Fibroblast of skin of scalp (primary cell): ENCODE measurements around the gene TIMM9. TPM values are rescaled to one million over a fixed set of nuclear protein-coding genes. Genes with fewer than 3 reads are reported as not detected.
"Not testable (repeated sequence)": the region's sequence is repeated elsewhere in the genome, so short reads cannot be mapped to it uniquely, and the experiment has no call there.

Experiments used
- DNase-seq: peaks from one replicate; pipeline ENCODE4 v3.0.0-alpha.2; 2013
- polyA plus RNA-seq, 2 experiments: library from polyadenylated mRNA; unstranded; fragments of 120-200 nt; gene quantifications; one replicate each; pipeline ENCODE4 v1.2.1, GENCODE V29; 2013; ENCODE audit not compliant: insufficient read length in 2 of 2

Gene TIMM9, protein sequence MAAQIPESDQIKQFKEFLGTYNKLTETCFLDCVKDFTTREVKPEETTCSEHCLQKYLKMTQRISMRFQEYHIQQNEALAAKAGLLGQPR
- 54.6 TPM for polyA plus RNA-seq (2013, experiment 1 of 2; ENCODE audit: insufficient read length)
- 61.2 TPM for polyA plus RNA-seq (2013, experiment 2 of 2; ENCODE audit: insufficient read length)

DNA sequence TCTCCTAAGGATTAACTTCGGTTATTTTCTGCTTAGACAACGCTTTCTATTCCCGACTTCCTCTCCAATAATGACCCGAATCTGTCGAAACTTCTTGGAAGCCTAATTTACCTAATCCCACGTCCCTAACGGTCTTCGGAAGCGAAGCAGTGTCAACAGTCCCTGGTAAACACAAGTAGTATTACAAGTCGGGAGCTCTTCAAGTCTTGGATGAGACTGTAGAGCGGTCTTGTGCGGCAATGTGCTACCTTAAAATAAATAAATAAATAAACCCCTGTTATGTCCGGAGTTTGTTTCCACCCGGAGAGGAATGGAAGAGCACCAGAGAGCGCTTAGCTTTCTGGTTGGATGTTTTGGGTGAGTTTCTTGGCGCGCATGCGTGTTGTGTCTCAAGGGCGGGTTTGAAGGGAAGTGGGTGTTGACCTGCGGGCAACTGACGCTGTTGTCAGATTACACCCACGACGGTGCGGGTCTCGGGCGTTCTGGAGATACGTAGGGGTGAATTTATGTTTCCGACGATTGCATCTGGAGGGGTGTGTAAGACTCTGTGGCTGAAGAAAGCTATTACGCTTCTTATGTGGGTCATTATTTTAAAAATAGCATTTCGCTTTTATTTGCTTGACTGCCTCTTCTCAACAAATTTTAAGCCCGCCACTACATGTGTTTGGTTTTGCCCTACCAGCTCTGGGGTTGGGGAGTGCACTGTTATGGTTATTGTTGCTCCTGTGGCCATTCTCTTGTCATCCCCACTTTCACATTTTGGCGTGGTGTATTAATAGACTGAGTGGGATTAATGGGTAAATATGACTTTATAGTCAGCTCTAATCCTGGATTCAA lies at the start of gene TIMM9, which contains the start of gene KIAA0586:
Gene TIMM9, minus strand, starts transcription at position 251 of the 837 bp plus-strand sequence. CDS start 15,586 bp downstream, outside the sequence.
Gene KIAA0586, plus strand, starts transcription at position 439 of the 837 bp plus-strand sequence. CDS start 546 bp downstream, outside the sequence.
- peak; percentile 99 for DNase-seq

DNA sequence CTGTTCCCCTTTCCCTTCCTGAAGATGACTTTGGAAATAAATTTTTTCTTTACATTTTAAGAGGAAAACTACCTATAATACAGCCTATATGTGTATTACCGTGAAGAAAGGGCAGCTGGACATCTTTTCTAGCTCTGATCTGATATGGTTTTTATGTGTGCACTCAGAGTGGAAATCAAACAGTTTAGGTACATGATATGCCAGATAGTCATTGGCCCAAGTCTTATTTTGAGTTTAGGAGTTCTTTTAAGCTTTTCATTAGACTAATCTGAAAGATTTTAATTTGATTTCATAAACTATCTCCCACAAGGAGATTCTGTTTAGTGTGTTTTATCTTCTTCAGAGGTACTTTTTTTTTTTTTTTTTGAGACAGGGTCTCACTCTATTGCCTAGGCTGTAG lies 49.0 kb upstream of the TIMM9 start:
- no peak for DNase-seq

DNA sequence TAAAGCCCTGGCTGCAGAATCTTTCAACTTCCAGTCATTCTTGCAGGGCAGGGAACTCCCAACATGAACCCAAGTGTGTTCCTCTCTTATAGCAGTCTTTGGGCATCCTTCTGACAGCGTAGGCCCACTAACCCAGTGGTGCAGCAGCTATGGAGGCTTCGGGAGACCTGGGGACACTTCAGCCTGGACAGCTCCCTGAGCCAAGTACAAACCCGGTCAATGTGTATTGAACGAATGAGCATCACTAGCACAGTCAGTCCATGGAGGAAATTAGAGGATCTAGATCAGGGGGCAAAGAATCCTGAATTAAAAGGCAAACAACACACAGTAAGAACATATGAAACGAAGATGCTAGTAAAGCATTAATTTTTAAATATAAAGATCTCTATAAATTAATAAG lies 42.0 kb upstream of the TIMM9 start:
- no peak for DNase-seq

DNA sequence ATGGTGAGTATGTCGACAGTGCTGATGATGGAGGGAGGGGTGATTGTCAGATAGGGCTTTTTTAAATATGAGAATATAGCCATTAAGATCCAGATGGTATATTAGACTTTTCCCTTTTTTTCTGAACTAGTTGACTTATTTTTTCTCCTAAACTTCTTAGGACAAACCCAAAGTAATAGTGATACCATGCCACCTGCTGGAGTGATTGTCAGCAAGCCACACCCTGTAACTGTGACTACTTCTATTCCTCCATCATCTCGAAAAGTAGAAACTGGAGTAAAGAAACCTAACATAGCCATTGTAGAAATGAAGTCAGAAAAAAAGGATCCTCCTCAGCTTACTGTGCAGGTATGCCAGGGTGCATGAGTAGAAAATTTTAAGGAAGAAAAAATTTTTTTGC lies 40.2 kb upstream of the TIMM9 start:
- no peak for DNase-seq

DNA sequence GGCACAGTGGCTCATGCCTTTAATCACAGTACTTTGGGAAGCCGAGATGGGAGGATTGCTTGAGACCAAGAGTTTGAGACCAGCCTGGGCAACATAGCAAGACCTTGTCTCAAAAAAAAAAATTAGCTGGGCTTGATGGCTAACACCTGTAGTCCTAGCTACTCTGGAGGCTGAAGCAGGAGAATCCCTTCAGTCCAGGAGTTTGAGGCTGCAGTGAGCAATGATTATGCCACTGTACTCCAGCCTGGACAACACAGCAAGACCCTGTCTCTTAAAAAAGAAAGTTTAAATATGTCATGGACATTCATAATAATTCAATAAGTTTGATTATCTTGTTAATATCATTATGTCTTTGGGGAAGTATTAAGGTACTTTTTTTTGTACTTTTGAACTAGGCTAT lies 39.1 kb upstream of the TIMM9 start:
- DNase-seq: no peak

DNA sequence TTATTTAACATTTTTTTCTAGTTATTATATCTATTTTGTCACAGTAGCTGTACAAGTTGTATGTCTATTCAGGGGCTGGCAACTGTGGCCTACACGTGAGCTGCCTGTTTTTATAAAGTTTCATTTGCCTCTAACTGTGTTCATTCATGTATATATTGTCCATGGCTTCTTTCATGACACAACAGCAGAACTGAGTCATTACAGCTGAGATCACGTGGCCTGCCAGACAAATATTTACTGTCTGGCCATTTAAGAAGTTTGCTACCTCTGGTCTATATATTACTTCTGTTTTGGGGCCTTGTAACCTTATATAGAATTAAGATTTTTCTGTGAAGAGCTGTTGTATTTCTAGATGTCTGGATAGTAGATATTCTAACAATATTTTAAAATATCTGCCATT lies 38.1 kb upstream of the TIMM9 start:
- DNase-seq: peak; percentile 3

DNA sequence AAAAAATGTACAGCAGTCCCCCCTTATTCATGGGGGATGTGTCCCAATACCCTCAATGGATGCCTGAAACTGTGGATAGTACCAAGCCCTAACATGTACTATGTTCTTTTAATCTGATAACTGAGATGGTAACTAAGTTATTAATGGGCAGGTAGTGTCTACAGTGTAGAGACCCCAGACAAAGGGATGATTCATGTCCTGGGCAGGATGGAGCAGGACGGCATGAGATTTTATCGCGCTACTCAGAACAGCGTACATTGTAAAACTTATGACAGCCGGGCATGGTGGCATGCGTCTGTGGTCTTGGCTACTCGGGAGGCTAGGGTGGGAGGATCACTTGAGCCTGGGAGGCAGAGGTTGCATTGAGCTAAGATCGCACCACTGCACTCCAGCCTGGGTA lies 37.3 kb upstream of the TIMM9 start:
- DNase-seq: no peak

DNA sequence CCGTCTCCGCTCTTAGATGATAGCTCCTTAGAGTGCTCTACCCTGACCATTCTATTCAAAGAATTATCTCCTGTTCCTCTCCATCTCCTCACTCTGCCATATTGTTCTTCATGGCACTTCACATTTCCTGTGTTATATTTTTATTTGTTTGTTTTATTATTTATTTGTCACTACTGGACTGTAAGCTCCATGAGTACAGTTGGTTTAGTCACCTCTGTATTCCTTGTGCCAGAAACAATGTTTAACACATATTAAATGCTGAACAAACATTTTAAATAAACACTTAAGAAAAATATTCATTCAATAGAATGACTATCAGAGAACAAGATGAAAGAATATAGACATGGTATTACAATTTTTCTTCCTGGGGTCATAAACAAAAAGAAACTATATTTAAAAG lies 35.8 kb upstream of the TIMM9 start:
- DNase-seq: no peak

DNA sequence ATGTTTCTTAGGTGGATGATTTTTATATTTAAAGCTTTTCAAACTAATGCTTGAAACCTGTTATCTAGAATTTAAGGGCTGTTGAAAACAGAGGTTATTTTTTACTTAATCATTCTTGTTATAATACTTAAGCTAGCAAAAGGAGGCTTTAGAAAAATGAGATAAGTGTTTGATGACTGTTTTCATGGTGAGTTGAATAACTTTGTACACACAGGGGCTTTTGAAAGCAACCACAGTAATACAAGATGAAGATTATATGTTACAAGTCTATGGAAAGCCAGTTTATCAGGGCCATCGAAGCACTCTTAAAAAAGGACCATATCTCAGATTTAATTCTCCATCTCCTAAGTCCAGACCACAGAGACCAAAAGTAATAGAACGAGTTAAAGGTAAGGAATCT lies 33.4 kb upstream of the TIMM9 start:
- no peak for DNase-seq

DNA sequence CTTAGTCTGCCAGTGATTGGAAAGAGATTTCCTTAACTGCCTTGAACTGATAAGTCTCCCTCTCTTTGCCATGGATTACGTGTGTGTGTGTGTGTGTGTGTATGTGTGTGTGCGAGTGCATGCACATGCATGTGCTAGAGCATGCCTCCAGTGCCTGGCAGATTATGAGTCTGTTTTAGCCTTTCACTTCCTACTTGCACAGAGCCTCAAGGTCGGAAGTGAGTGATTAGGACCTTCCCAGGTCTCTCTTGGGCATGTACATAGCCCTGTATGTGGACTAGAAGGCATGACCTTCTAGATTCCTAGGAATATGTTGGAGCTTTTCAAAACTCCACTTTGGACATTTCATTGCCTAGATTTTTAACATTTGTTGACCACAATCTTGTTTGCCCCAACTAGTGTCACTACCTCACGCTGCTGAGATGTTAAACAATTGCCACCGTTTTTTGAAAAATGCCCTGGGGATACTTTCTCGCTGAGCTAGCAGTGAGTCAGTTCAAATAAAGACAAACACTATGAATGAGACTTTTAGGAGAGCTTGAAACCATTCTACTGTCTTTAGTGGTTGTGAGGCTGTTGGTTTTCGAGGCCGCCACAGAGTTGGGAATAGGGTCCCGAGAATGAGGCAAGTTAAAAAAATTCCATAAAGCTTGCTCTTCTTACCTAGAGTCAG lies 28.4 kb upstream of the TIMM9 start:
- no peak for DNase-seq

DNA sequence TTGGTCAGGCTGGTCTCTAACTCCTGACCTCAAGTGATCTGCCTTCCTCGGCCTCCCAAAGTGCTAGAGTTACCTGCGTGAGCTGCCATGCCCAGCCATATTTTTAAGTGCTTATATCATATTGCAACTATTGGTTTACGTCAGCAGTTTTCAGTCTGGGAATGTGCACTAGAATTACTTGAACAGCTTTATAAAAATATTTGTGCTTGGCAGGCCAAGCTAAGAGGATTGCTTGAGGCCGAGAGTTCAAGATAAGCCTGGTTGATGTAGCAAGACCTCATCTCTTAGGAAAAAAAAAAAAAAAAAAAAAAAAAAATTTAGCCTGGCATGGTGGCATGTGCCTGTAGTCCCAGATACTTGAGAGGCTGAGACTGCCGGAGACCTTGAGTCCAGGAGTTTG lies 17.3 kb upstream of the TIMM9 start:
- DNase-seq: no peak

DNA sequence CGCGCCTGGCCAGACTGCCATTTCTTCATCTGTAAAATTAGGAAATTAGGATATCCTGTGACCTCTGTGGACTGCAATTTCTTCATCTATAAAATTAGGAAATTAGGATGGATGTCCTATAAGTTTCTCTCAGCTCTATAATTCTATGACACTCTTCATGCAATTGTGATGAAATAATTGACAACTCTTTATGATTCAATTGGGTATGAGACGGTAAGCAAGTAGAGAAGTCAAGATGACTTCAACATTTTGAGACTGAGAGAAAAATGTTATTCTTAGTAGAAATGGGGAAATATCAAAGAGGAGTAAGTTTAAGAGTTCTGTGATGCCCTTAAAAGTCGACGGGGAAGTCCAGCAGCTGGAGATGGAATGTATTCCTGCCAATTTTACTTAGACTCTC lies 12.1 kb upstream of the TIMM9 start:
- DNase-seq: no peak

DNA sequence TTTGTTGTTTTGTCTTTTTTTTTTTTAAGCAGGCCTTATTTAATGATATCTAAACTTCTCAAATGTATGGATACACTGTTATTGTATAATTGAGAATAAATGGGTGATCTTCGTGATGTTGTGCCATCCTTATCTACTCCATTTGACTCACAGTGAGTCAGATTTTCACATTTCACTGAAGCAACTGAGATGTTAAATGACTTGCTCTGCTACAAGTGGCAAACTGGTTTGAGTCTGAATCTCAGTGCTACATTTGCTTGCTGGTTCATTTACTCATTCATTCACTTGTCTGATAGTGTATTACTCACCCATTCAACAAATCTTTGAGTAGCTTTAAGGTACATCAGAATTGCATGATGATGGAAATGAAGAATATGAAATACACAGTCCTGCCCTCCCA lies 2.8 kb upstream of the TIMM9 start:
- peak; percentile 1 for DNase-seq

DNA sequence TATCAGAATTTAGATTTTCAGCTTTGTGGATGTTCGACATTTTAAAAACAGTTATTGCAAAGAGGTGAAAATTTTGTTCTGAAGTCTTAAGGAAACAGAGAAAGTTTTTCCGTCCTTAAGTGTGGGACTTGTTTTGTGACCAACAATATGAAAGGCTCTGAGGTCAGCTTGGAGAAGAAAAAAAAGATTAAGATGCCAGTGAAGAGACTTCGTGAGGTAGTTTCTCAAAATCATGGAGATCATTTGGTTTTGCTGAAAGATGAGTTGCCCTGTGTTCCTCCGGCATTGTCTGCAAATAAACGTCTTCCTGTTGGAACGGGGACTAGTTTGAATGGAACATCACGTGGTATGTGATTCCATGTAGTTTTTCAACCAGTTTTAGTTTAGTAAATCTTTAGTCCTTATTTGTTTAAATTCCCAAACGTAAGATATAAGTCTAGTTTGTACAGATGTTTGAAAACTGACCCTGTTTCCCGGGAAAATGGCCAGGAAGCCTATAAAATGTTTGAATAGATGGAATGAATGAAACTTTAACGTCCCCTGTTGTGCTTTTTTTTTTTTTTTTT lies 870 bp upstream of the TIMM9 start:
- DNase-seq: peak; percentile 49

DNA sequence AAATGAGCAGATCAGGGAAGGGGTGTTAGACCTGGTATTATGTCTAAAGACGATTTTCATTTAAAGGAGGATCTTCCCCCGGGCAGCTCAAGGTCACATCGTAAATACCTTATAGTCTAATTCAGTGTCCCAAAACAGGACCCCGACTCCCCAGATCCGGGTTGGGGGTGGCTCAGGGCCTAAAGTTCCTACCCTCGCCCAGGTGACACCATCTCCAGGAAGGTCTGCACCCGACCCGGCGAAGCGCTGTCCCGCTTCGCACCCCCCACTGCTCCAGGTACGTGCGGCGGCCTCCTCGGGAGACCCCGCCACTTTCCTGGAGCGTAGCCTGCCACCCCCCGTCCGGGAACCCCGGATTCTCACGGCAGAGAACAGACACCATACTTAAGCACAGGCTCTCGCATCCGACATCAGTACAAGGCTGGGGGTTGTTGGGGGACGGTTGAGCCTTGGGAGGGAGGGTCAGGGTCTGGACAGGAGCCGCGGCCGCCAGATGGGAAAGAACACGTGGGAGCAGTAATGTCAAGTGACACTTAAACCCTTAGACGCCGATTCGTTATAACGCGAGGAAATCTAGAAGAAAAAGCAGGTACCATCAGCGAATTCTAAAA lies 556 bp downstream of the TIMM9 start:
- DNase-seq: peak; percentile 70

DNA sequence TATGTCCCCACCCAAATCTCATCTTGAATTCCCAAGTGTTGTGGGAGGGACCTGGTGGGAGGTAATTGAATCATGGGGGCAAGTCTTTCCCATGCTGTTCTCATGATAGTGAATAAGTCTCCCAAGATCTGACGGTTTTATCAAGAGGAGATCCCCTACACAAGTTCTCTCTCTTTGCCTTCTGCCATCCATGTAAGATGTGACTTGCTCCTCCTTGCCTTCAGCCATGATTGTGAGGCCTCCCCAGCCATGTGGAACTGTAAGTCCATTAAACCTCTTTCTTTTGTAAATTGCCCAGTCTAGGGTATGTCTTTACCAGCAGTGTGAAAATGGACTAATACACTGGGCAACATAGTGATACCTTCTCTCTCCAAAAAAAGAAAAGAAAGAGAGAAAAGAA lies 10.4 kb downstream of the TIMM9 start:
- DNase-seq: not testable (repeated sequence)

DNA sequence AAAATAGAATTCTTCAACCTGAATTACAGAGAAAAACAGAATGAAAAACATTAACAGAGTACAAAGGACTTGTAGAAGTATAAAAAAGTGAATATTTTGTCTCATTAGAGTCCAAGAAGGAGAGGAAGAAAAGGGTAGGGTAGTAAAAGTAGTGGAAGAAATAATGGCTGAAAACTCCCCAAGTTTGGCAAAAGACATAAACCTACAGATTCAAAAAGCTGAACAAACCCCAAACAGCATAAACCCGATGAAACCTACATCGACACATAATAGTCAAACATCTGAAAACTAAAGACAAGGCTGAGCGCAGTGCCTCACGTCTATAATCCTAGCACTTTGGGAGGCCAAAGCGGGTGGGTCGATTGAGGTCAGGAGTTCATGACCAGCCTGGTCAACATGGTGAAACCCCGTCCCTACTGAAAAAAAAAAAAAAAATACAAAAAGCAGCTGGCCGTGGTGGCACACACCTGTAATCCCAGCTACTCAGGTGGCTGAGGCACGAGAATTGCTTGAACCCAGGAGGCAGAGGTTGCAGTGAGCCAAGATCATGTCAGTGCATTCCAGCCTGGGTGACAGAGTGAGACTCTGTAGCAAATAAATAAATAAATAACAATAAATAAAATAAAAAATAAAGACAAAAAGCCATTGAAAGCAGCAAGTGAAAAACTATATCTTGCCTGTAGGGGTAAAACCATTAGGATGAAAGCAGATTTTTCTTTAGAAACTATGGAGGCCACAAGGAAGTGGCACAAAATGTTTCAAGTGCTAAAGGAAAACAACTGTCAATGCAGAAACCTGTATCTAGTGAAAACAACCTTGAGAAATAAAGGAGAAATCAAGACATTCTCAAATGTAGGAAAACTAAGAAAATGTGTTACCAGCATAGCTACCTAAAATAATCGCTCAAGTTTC lies 11.4 kb downstream of the TIMM9 start:
- DNase-seq: no peak

DNA sequence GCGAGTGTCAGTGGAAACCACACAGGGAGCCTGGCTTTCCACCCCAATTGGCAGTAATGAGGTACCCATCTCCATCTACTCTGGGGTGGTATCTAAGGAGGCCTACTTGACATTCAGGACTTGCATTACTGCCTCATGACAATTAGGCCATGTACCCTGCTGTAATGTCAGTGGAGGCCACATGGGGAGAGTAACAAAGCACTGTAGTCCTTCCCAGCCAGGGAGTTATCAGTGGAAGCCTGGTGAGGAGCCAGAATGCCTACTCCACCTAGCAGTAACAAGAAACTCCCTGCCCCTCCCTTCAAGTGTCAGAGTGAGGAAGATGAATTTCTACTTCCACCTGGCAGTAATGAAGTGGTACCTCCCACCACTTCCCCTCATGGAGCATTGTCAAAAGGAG lies 12.5 kb downstream of the TIMM9 start:
- no peak for DNase-seq

DNA sequence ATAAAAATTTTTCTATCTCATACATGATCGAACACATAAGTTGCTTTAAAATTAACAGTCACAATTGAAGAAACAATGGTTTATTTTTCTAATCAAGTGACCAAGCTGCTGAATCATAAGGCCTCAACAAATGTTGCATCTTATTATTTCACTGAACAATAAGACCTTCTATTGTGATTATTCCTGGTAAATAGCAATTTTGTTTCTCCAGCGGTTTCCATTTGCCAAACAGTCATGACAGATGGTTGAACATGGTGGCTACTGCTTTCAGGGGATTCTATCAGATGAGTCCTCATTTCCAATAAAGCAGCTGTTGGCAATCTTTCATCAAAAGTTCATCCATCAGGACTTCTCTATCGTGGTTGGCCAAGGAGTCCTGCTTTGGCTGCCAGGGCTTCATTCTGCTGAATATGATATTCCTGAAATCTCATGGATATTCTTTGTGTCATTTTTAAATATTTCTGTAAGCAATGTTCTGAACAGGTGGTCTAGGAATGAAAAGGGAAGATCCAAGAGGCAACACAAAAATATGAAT lies 18.6 kb downstream of the TIMM9 start:
- no peak for DNase-seq

DNA sequence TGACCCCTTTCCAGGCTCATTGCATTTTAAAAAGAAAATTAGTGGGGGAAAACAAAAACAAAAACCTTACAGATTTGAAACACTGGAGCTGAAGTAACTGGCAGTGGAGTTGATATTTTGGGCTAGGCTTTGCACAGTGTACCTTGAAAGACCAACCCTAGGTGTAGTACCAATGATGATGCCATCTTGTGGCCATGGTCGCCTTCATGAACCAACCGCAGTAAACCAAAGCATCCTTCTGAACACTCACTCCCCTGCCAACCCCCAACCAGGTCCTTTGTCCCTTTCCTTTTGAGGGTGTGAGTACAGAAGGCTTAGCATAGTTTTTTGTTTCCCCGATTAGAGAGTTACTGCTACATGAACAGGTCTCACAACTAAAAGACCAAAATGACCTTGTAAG lies 25.7 kb downstream of the TIMM9 start:
- no peak for DNase-seq

DNA sequence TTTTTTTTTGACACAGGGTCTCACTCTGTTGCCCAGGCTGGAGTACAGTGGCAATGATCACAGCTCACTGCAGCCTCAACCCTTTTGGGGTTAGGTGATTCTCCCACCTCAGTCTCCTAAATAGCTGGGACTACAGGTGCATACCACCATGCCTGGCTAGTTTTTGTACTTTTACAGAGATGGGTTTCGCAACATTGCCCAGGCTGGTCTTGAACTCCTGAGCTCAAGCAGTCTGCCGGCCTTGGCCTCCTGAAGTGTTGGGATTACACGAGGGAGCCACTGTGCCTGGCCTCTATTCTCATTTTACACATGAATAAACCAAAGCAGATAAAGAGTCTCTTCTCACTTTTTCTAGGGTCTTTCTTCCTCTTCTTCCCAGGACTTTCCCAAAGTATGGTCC lies 28.4 kb downstream of the TIMM9 start:
- no peak for DNase-seq
